ENCODE measurements around the gene CCDC18. TPM values are rescaled to one million over a fixed set of nuclear protein-coding genes. Genes with fewer than 3 reads are reported as not detected.
"Not testable (repeated sequence)": the region's sequence is repeated elsewhere in the genome, so short reads cannot be mapped to it uniquely, and the experiment has no call there.

The CCDC18 gene
- total RNA-seq, 1 donor from 2014 or later: 7.9 TPM

DNA sequence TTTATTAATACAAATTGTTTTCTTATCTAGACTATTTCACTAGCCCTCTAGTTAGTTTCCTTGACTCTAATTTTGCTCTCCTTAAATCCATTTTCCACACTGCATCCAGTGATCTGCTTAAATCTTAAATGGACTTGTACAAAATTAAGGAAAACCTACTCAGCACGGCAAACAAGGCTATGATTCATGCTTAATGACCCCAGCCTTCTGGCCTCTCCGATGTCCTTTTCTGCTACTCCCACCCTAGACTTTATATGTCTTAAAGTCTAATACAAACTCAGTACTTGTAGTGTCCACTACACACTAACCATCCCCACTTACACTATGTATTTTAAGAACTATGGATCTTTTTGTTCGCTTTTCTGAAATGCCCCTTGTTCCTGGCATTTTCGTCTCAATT is 2.5 kb upstream of the CCDC18 start:
- no peak for DNase-seq

GRCh38 chr1:93178418-93178817 is 2.1 kb upstream of the CCDC18 start:
- peak; percentile 4 for DNase-seq

GRCh38 chr1:93179886-93180722 is 420 bp upstream of the CCDC18 start, which contains the start of gene TMED5:
Gene TMED5, minus strand, starts transcription at chr1:93180413. Its CDS starts 171 bp downstream, at chr1:93180242.
- DNase-seq: peak; percentile 99

DNA sequence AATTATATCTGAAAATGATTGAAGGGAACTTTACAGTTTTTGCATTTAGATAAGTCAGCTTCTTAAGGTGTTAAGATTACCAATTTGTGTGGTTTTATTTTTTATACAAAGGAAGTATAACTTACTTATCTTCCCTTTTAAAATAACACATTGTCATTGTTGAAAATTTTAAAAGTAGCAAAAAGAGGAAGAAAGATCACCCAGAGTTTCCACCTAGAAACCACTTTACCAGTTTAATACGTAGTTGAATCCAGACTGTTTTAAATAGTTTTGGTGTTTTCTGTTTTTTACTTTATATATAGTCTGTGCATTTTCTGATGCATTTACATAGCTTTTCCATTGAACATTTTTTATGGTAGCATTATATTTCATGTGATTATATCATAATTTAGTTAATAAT is 6.1 kb downstream of the CCDC18 start:
- no peak for DNase-seq

DNA sequence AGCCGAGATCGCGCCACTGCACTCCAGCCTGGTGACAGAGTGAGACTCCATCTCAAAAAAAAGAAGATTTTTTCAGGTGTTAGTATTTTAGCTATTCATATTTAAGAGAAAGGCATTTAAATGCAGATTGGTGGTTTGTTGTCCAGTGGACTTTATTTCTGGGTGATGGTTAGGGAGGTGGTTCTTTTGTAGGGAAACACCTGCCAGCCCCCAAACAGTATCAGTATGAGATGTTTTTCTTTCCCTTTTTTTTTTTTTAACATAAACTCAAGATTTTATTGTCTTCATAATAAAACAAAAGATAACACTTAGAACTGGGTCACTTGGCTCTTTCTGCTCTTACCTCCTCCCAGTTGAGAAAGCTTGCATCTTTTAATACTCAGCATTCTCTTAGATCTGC is 9.9 kb downstream of the CCDC18 start:
- DNase-seq: no peak

DNA sequence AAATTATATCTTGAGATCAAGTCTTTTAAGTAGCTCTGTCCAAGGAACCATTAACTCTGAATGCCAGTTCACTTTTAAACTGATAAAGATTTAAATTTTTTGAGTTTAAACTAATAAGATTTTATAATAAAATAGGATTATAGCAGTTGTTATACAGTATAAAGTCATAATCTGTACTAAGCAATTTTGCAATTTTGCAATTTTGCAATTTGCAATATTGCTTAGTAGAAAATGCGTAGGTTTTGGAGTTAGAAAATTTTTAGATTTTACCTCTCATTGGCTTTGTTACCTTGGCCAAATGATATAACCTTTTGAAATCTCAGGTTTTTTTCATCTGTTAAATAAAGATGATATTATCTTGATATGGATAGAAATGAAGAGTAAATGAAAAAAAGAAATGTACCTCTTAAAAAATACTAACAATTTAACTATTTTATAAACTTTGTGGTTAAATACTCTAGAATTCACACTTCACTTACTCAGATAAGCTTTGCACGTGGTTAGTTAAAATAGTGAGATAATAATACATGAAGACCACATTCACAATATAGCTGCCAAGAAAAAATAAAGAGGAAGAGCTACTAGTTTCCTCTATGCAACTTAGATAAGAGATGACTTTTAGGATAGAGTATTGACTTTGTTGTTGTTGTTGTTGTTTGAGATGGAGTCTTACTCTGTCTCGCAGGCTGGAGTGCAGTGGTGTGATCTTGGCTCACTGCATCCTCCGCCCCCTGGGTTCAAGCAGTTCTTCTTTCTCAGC is 13.9 kb downstream of the CCDC18 start:
- DNase-seq: no peak

GRCh38 chr1:93196591-93196990 is 16.1 kb downstream of the CCDC18 start:
- DNase-seq: no peak

DNA sequence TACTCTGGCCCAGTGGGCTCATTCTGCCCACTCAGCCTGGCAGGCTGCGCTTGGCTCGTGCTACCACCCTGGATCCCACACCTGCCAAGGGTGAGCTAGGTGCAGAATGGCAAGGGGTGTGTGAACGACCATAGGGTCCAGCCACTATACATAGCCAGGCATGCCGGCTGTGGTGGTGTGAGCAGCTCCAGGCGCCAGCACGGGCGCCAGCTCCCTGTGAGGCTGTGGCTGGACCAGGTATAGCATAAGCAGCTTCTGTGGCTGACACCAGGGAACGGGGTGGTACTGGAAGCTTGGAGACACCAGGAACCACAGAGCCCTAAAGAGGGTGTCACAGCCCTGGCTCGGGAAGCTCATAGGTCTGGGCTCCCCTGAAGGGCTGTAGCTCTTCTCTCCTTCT is 18.6 kb downstream of the CCDC18 start:
- DNase-seq: no peak

DNA sequence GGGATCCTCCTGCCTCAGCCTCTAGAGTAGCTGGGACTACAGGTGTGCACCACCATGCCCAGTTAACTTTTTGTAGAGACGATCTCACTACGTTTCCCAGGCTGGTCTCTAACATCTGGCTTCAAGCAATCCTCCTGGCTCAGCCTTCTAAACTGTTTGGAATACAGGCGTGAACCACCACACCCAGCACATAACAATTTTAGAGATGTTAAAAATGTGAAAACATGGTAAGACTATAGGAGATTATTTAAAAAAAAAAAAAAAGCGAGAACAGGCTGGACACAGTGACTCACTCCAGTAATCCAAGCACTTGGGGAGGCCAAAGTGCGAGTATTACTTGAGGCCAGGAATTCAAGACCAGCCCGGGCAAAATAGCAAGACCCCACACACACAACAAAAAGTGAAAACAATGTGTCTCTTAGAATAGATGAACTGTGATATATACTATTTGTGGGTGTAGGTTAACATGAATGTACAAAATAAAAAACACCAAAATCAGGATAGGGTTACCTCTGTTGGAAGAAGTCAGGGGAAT is 19.6 kb downstream of the CCDC18 start:
- no peak for DNase-seq

GRCh38 chr1:93200714-93201113 is 20.2 kb downstream of the CCDC18 start:
- no peak for DNase-seq

GRCh38 chr1:93205892-93206566 is 25.5 kb downstream of the CCDC18 start:
- DNase-seq: no peak

- no peak for DNase-seq
Observed at GRCh38 chr1:93206567-93206954, 26.0 kb downstream of the CCDC18 start.

- DNase-seq: no peak
Observed at GRCh38 chr1:93207211-93207610, 26.7 kb downstream of the CCDC18 start.

- no peak for DNase-seq
Observed at GRCh38 chr1:93215322-93215721, 34.8 kb downstream of the CCDC18 start.

- DNase-seq: no peak
Observed at GRCh38 chr1:93219443-93219842, 38.9 kb downstream of the CCDC18 start.

- DNase-seq: not testable (repeated sequence)
Observed at GRCh38 chr1:93220716-93221115, 40.2 kb downstream of the CCDC18 start.

DNA sequence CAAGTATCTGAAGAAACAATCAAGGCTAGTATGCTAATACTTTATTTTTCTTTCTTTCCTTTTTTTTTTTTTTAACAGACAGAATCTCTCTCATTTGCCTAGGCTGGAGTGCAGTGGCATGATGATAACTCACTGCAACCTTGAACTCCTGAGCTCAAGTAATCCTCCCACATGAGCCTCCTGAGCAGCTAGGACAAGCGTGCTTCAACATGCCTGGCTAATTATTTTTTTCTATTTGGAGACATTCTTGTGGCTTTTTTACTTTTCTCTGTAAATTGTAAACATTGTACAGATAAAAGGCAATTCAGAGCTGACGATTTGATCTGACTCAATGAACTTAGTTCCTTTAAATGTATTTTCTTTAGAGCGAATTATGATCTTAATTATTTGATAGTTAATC is 41.4 kb downstream of the CCDC18 start:
- no peak for DNase-seq

DNA sequence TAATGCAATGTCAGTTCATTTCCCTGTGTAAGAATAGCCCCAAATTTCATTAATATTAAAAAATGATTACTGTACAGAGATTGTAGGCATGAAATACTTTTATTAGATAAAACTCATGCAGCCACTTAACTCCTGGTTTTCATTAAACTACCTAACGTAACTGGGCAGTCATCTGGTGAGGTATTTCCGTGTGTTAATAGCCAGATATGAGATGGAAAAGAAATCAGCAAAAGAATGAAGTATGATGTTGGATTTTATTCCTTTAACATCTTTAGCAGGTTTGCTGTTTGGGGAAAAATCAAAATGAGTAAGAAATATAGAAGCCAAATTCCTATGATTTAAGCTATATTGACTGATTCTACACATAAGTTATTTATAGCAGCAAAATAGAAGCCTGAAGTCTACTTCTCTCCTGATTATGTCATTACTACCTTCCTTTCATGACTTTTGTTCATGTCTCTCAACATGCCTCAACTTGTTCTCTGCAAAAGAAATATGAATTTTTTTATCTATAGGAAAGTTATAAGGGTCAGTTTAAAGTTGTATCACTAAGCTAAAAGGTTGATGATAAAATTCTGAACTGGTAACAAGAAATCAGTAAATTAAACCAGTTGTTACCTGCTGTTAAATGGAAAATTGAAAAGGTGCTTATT is 42.6 kb downstream of the CCDC18 start:
- DNase-seq: no peak

GRCh38 chr1:93235261-93235660 is 54.7 kb downstream of the CCDC18 start:
- no peak for DNase-seq

- DNase-seq: no peak
Observed at GRCh38 chr1:93237021-93237420, 56.5 kb downstream of the CCDC18 start.

DNA sequence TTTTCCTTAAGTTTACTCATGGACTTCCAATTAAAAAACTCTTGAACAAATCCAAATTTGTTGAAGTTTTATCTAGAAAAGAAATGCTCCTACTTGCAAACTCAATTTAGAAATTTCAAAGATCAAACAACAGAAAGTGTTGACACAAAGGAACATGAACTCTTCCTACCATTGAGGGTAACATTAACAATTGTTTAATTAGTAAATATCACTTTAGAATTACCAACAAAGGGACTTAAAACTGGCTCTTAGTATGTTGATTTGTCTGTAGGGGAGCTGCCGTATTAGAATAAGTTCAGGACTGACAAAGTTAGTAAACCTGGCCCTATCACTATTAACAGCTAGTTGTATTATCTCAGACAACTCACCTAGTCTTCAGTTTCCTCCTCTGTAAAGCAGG is 57.9 kb downstream of the CCDC18 start:
- DNase-seq: no peak

DNA sequence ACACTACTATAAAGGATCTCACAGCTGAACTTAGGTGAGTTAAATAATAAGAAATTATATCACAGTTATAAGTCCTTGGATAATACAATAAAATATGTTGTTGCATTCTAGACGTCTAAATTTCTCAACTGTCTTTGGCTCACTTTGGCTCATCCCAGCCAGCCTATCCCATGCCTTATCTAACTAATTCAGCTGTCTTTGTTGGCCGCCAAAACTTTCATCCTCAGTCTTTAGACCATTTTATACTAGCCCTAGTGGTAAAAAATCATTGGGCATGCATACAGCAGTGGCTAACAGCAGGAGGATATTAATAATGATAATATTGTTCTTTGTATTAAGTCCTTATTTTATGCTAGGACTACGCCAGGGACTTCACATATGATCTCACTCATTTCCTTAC is 59.3 kb downstream of the CCDC18 start:
- no peak for DNase-seq
